Ovary (tissue), 3 donors: Measurements from ENCODE around the gene ANO2.

ENCODE experiments used
- CTCF ChIP-seq, 3 donors: fragments of 450-650 bp in 2 of 3; fragments of 200-600 bp in 1 of 3; IDR thresholded peaks; one replicate each; pipeline versions ENCODE4 v1.5.1 to v1.8.0; 2016 to 2022; ENCODE audit warnings: antibody characterized with exemption in 3 of 3, mild to moderate bottlenecking in 1 of 3
- EP300 ChIP-seq: sonication (generic); formaldehyde crosslinking; IDR thresholded peaks from one replicate; pipeline ENCODE4 v1.6.1; 2017; ENCODE audit warnings: antibody characterized with exemption
- POLR2A ChIP-seq: fragments of 450-650 bp; IDR thresholded peaks from one replicate; pipeline ENCODE4 v1.6.1; 2017; ENCODE audit warnings: antibody characterized with exemption, mild to moderate bottlenecking, moderate library complexity
- donor health status: DM: no; HTN: no; CAD: no.

GRCh38 chr12:5969974-5970690, 25.1 kb upstream of the ANO2 start:
- TF ChIP-seq CTCF (IDR thresholded peaks at IDR 0.05) (no peak), POLR2A (no peak), EP300 (no peak)
